GM12878 (cell line): Measurements from ENCODE around the gene TOPAZ1. TPM values are rescaled to one million over a fixed set of nuclear protein-coding genes. Genes with fewer than 3 reads are reported as not detected.

Source experiments
- ATAC-seq: fragments of 200-7000 bp; cut with Tn5 transposase; 3 replicates; pipeline ENCODE4 v1.9.1; 2020; ENCODE audit warnings: mild to moderate bottlenecking, moderate library complexity
- BruUV-seq: library from RNA; stranded (reverse); fragments of 400-500 nt; replicated peaks from 2 replicates; lab custom pipeline; 2021; lab: Mats Ljungman, UMichigan
- CTCF ChIA-PET: fragments of 300-600 bp; sonication (Branson Sonifier 250); formaldehyde crosslinking; extraction: SDS; loops from one replicate; lab custom pipeline; 2021; ENCODE audit warnings: inconsistent platforms; lab: Yijun Ruan, JAX
- POLR2A ChIA-PET: fragments of 350-600 bp; formaldehyde crosslinking; extraction: SDS; loops from one replicate; lab custom pipeline; 2021; ENCODE audit warnings: inconsistent platforms; lab: Charles Lee
- RAD21 ChIA-PET: fragments of 300-600 bp; sonication (Branson Sonifier 250); formaldehyde crosslinking; loops from one replicate; lab custom pipeline; 2023; ENCODE audit warnings: antibody characterized with exemption; ENCODE audit not compliant: unreplicated experiment; lab: Charles Lee
- SMC1A ChIA-PET: fragments of 300-600 bp; sonication (Branson Sonifier 250); formaldehyde crosslinking; loops from one replicate; lab custom pipeline; 2023; ENCODE audit not compliant: unreplicated experiment, uncharacterized antibody; lab: Charles Lee
- DNase-seq: peaks from one replicate; pipeline ENCODE4 v3.0.0-alpha.2; 2011; ENCODE audit warnings: low read depth, low spot score
- FAIRE-seq: peaks from 3 replicates; lab custom pipeline; 2011; peaks lifted over from hg19 to GRCh38; lab: Jason Lieb, UNC
- H2AFZ ChIP-seq: 2 replicates; pipeline ENCODE4 v1.6.0; 2011; ENCODE audit warnings: low read depth, low read length, control low read depth; ENCODE audit not compliant: control insufficient read depth
- H3K27ac ChIP-seq: 2 replicates; pipeline ENCODE4 v1.5.1; 2011; ENCODE audit warnings: control low read depth; ENCODE audit not compliant: control insufficient read depth, insufficient read depth
- H3K27me3 ChIP-seq, 2 experiments: replicated peaks in 1 of 2; 2 replicates each; pipeline versions ENCODE4 v1.6.0 to v1.6.1; 2011; ENCODE audit warnings: low read length in 1 of 2; ENCODE audit not compliant: control insufficient read depth in 2 of 2, insufficient read depth in 2 of 2
- H3K36me3 ChIP-seq, 2 experiments: 2 replicates each; pipeline ENCODE4 v1.5.1; 2011; ENCODE audit warnings: low read length in 1 of 2; ENCODE audit not compliant: control insufficient read depth in 2 of 2, insufficient read depth in 2 of 2
- H3K4me1 ChIP-seq: 2 replicates; pipeline ENCODE4 v1.6.1; 2011; ENCODE audit warnings: mild to moderate bottlenecking, low read length, moderate library complexity, mixed read lengths; ENCODE audit not compliant: control insufficient read depth, insufficient read depth
- H3K4me2 ChIP-seq: 2 replicates; pipeline ENCODE4 v1.6.0; 2011; ENCODE audit warnings: control low read depth; ENCODE audit not compliant: control insufficient read depth, insufficient read depth
- H3K4me3 ChIP-seq: fragments of 200-600 bp; sonication (generic); 2 replicates; pipeline ENCODE4 v1.5.1; 2016
- H3K79me2 ChIP-seq: 2 replicates; pipeline ENCODE4 v1.6.0; 2011; ENCODE audit warnings: low read length; ENCODE audit not compliant: control insufficient read depth, insufficient read depth
- H3K9ac ChIP-seq: 2 replicates; pipeline ENCODE4 v1.8.0; 2011; ENCODE audit warnings: low read length, control low read depth, mixed read lengths; ENCODE audit not compliant: control insufficient read depth, insufficient read depth
- H3K9me3 ChIP-seq: replicated peaks from 3 replicates; pipeline ENCODE4 v1.5.1; 2011; ENCODE audit warnings: mild to moderate bottlenecking, low read length; ENCODE audit not compliant: control insufficient read depth, insufficient read depth
- H4K20me1 ChIP-seq: 2 replicates; pipeline ENCODE4 v1.6.0; 2011; ENCODE audit not compliant: control insufficient read depth, insufficient read depth
- BCL3 ChIP-seq: IDR thresholded peaks from 2 replicates; pipeline ENCODE4 v1.6.1; 2011; ENCODE audit warnings: borderline replicate concordance, low read depth, mild to moderate bottlenecking, moderate library complexity, low read length; ENCODE audit not compliant: insufficient read depth, poor library complexity, severe bottlenecking
- CHD2 ChIP-seq: IDR thresholded peaks from 2 replicates; pipeline ENCODE4 v1.6.1; 2011; ENCODE audit warnings: low read depth, low read length, improper control_type of control experiment, borderline replicate concordance
- IKZF1 ChIP-seq: fragments of 450-650 bp; conservative IDR thresholded peaks from 2 replicates; pipeline ENCODE4 v1.6.1; 2017; ENCODE audit warnings: antibody characterized with exemption, mild to moderate bottlenecking
- LARP7 ChIP-seq: fragments of 450-650 bp; IDR thresholded peaks from 2 replicates; pipeline ENCODE4 v1.6.1; 2017; ENCODE audit warnings: mild to moderate bottlenecking
- NR2C1 ChIP-seq: fragments of 450-650 bp; IDR thresholded peaks from 2 replicates; pipeline ENCODE4 v1.6.1; 2017; ENCODE audit warnings: antibody characterized with exemption, mild to moderate bottlenecking, moderate library complexity
- NR2C2 ChIP-seq: IDR thresholded peaks from 2 replicates; pipeline ENCODE4 v1.6.1; 2011; ENCODE audit warnings: borderline replicate concordance, low read depth; ENCODE audit not compliant: control insufficient read depth, insufficient read length
- POLR2A ChIP-seq: IDR thresholded peaks from 2 replicates; pipeline ENCODE4 v1.6.1; 2011; ENCODE audit warnings: low read depth, mild to moderate bottlenecking, low read length
- POLR2AphosphoS2 ChIP-seq: IDR thresholded peaks from 2 replicates; pipeline ENCODE4 v1.6.1; 2011; ENCODE audit warnings: low read depth, mild to moderate bottlenecking, low read length, improper control_type of control experiment, moderate library complexity
- POLR2AphosphoS5 ChIP-seq: IDR thresholded peaks from 2 replicates; pipeline ENCODE4 v1.6.1; 2011; ENCODE audit warnings: mild to moderate bottlenecking, low read length, inconsistent platforms
- SIX5 ChIP-seq: IDR thresholded peaks from 2 replicates; pipeline ENCODE4 v1.6.1; 2011; ENCODE audit warnings: mild to moderate bottlenecking, low read depth, low read length, moderate library complexity; ENCODE audit not compliant: severe bottlenecking
- YBX1 ChIP-seq: fragments of 450-650 bp; IDR thresholded peaks from 2 replicates; pipeline ENCODE4 v1.6.1; 2016; ENCODE audit warnings: antibody characterized with exemption
- ZNF384 ChIP-seq: IDR thresholded peaks from 2 replicates; pipeline ENCODE4 v1.6.1; 2012; ENCODE audit warnings: low read depth, mild to moderate bottlenecking, low read length, improper control_type of control experiment, borderline replicate concordance
- WGBS: methylation state at CpG from one replicate; pipeline ENCODE4 v1.1.6; 2016; ENCODE audit warnings: low lambda C conversion rate; ENCODE audit not compliant: insufficient replicate concordance, insufficient coverage; ENCODE audit errors: missing lambda C conversion rate; 5-methylcytosine and 5-hydroxymethylcytosine counted together
- in situ Hi-C: fragments of 300-500 bp; cut with MboI; formaldehyde crosslinking; loops from 9 replicates; pipeline ENCODE4 v1.14.3; 2018; ENCODE audit warnings: mixed read lengths
- intact Hi-C: fragments of 100-400 bp; cut with micrococcal nuclease; formaldehyde crosslinking; loops from one replicate; pipeline ENCODE4 v1.14.2; 2022; ENCODE audit not compliant: unreplicated experiment
- polyA plus RNA-seq, 11 experiments: library from polyadenylated mRNA; depleted of rRNA in 4 of 11; unstranded in 6 of 11; stranded (reverse) in 5 of 11; fragments of >200 nt; fragmentation: Nextera tagmentation in 4 of 11; fragmentation: Illumina TruSeq in 1 of 11; extraction: Ambion mirVana in 4 of 11; extraction: Trizol in 1 of 11; gene quantifications; 1 replicate in 1 of 11; 2 replicates in 10 of 11; pipeline versions ENCODE4 v1.2.1 to v1.2.3, GENCODE V29; 2011 to 2016; ENCODE audit warnings: inconsistent platforms in 2 of 11, missing spikeins in 2 of 11, low read depth in 1 of 11
- total RNA-seq, 4 experiments: library from RNA; depleted of rRNA in 3 of 4; stranded (reverse); fragments of >200 nt in 3 of 4; fragmentation: Illumina TruSeq in 1 of 4; extraction: Trizol in 1 of 4; gene quantifications; 2 replicates each; pipeline versions ENCODE4 v1.2.1 to v1.2.3, GENCODE V29; 2013 to 2021

The TOPAZ1 gene
- total and polyA plus RNA-seq, 10 of the 15 experiments (the other 5 are each of a cell fraction or from before 2014, with no cell fraction given): 0.02 TPM; not detected in 9

DNA sequence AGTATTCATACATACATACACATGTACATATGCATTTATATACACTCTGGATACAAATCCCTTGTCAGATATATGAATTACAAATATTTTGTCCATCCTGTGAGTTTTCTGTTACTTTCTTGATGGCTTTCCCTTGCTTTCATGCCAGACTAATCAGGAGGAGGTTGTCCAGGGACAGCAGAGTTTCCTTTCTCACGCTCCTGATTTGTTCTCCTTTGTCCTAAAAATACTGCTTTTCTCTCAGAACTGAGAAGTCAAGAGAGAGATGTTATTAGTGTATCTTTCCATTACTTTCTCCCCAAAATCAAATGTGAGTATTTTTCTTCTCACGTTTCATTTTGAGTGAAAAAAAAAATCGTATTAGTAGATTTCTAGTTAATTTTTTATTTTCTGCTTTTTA is 84.8 kb downstream of the TOPAZ1 start:
- H3K9ac ChIP-seq: no peak overlapping the region
- H2AFZ ChIP-seq: no peak overlapping the region
- CTCF ChIA-PET: interaction anchor here (0.6 kb wide), 1 partner anchor 8 kb away, joined by 3 read pairs; no protein-coding TSS in a partner anchor
- RAD21 ChIA-PET: no interaction called here
- TF ChIP-seq CHD2: no peak
- no peak for TF ChIP-seq IKZF1
- TF ChIP-seq ZNF384: no peak
- no peak for TF ChIP-seq POLR2AphosphoS2
- TF ChIP-seq NR2C2: no peak
- no peak for TF ChIP-seq YBX1
- TF ChIP-seq POLR2AphosphoS5: no peak
- no peak for TF ChIP-seq LARP7
- no peak for TF ChIP-seq BCL3
- no peak for TF ChIP-seq POLR2A
- no peak for TF ChIP-seq SIX5
- no peak for TF ChIP-seq NR2C1
- FAIRE-seq: no peak
- H3K9me3 ChIP-seq: no peaks in the 10 kb centered on the region
- no peak overlapping the region for H3K4me3 ChIP-seq
- no peaks in the 10 kb centered on the region; a peak in 1 of 4 replicates for H3K27me3 ChIP-seq
- H3K36me3 ChIP-seq: no peaks in the 10 kb centered on the region
- in situ Hi-C loops (no loop called here), intact Hi-C loops (no loop called here)
- H3K79me2 ChIP-seq: no peaks in the 10 kb centered on the region
- H4K20me1 ChIP-seq: no peaks in the 10 kb centered on the region
- H3K4me1 ChIP-seq: no peaks in the 10 kb centered on the region
- ATAC-seq: no peak
- no peak overlapping the region for H3K4me2 ChIP-seq
- SMC1A ChIA-PET: interaction anchor here (1.0 kb wide), 2 partner anchors 9 to 114 kb away, joined by 3 read pairs; no protein-coding TSS in a partner anchor
- POLR2A ChIA-PET: no interaction called here
- no peak for DNase-seq
- no peak overlapping the region for H3K27ac ChIP-seq
- no TSS peak for BruUV-seq
- WGBS: 60% methylated on average over 3 of the region's 3 CpGs
